Renal cortical epithelial cell (primary cell): ENCODE data around the gene FOXP1. TPM values are rescaled to one million over a fixed set of nuclear protein-coding genes. Genes with fewer than 3 reads are reported as not detected.

Source experiments
- DNase-seq: peaks from one replicate; pipeline ENCODE4 v3.0.0-alpha.2; 2011; ENCODE audit warnings: low read depth
- total RNA-seq: library from RNA; depleted of rRNA; stranded (reverse); fragments of >200 nt; gene quantifications from 2 replicates; pipeline ENCODE4 v1.2.3, GENCODE V29; 2014

The FOXP1 gene
- total RNA-seq, 1 donor from 2014 or later = 56.5 TPM

- DNase-seq = no peak
Measured at GRCh38 chr3:71127844-71128243, 455.7 kb downstream of the FOXP1 start.

GRCh38 chr3:71127052-71127831, 456.3 kb downstream of the FOXP1 start:
- DNase-seq = peak; percentile 65

GRCh38 chr3:71125738-71126137, 457.8 kb downstream of the FOXP1 start:
- DNase-seq = no peak

- DNase-seq = no peak
Measured at GRCh38 chr3:71124048-71124447, 459.5 kb downstream of the FOXP1 start.

- DNase-seq = no peak
Measured at GRCh38 chr3:71122641-71123040, 460.9 kb downstream of the FOXP1 start.

- DNase-seq = no peak
Measured at GRCh38 chr3:71121429-71122167, 461.9 kb downstream of the FOXP1 start.

- no peak for DNase-seq
Measured at GRCh38 chr3:71120012-71120411, 463.5 kb downstream of the FOXP1 start.

- DNase-seq = no peak
Measured at GRCh38 chr3:71119171-71119570, 464.4 kb downstream of the FOXP1 start.

- DNase-seq = no peak
Measured at GRCh38 chr3:71118436-71118835, 465.1 kb downstream of the FOXP1 start.

- peak; percentile 46 for DNase-seq
Measured at GRCh38 chr3:71117572-71118247, 465.8 kb downstream of the FOXP1 start.

GRCh38 chr3:71114610-71115009, 468.9 kb downstream of the FOXP1 start:
- no peak for DNase-seq

GRCh38 chr3:71112576-71112975, 471.0 kb downstream of the FOXP1 start:
- no peak for DNase-seq

GRCh38 chr3:71111784-71112440, 471.6 kb downstream of the FOXP1 start:
- DNase-seq = peak; percentile 81

- DNase-seq = no peak
Measured at GRCh38 chr3:71110385-71111222, 472.9 kb downstream of the FOXP1 start.

- DNase-seq = no peak
Measured at GRCh38 chr3:71109977-71110285, 473.6 kb downstream of the FOXP1 start.

GRCh38 chr3:71109241-71109976, 474.1 kb downstream of the FOXP1 start:
- no peak for DNase-seq

GRCh38 chr3:71107926-71108325, 475.6 kb downstream of the FOXP1 start:
- no peak for DNase-seq

- DNase-seq = no peak
Measured at GRCh38 chr3:71104976-71105375, 478.6 kb downstream of the FOXP1 start.

GRCh38 chr3:71104556-71104955, 479.0 kb downstream of the FOXP1 start:
- DNase-seq = no peak

- DNase-seq = no peak
Measured at GRCh38 chr3:71104121-71104541, 479.4 kb downstream of the FOXP1 start.
